Measurements from ENCODE around the gene ZRANB2. TPM values are rescaled to one million over a fixed set of nuclear protein-coding genes. Genes with fewer than 3 reads are reported as not detected.
A peak's percentile ranks its signal among the peaks of the same experiment; 100 is the strongest.

Gene ZRANB2
- total RNA-seq, 2 experiments from 2014 or later = 114 to 148 TPM

GRCh38 chr1:71088645-71089287 lies 7.9 kb upstream of the ZRANB2 start:
- H3K27me3 Mint-ChIP-seq = peaks cover 20% of the 10 kb centered on the region
- no peak overlapping the region for H3K4me3 Mint-ChIP-seq
- H3K9me3 Mint-ChIP-seq (ENCODE audit: low read depth) = no peaks in the 10 kb centered on the region
- CTCF ChIA-PET = no interaction called here
- no peak for DNase-seq
- H3K4me1 Mint-ChIP-seq = no peaks in the 10 kb centered on the region
- intact Hi-C loops (cut with DNase I, micrococcal nuclease) = no loop called here
- ATAC-seq = no peak
- POLR2A ChIA-PET = no interaction called here
- no peak overlapping the region for H3K27ac Mint-ChIP-seq
- H3K36me3 Mint-ChIP-seq (ENCODE audit: low read depth) = no peaks in the 10 kb centered on the region

- Mint-ChIP-seq H3K4me3 (no peak overlapping the region), H3K27me3 (peaks cover 23% of the 10 kb centered on the region), H3K4me1 (no peaks in the 10 kb centered on the region), H3K27ac (no peak overlapping the region), H3K9me3 (ENCODE audit: low read depth) (no peaks in the 10 kb centered on the region), H3K36me3 (ENCODE audit: low read depth) (no peaks in the 10 kb centered on the region)
- ChIA-PET POLR2A (no interaction called here), CTCF (interaction anchor here (0.7 to 1.0 kb wide), 2 partner anchors 31 to 38 kb away, joined by 3 read pairs; no protein-coding TSS in a partner anchor)
- DNase-seq (no peak), ATAC-seq (no peak)
- intact Hi-C loops (cut with DNase I, micrococcal nuclease) = no loop called here
Observed at GRCh38 chr1:71087713-71088112, 6.9 kb upstream of the ZRANB2 start.

- no peaks in the 10 kb centered on the region for H3K9me3 Mint-ChIP-seq (ENCODE audit: low read depth)
- ATAC-seq = no peak
- peaks cover 23% of the 10 kb centered on the region for H3K27me3 Mint-ChIP-seq
- ChIA-PET POLR2A (no interaction called here), CTCF (interaction anchor here (0.7 to 1.0 kb wide), 2 partner anchors 32 to 38 kb away, joined by 3 read pairs; no protein-coding TSS in a partner anchor)
- no peaks in the 10 kb centered on the region for H3K36me3 Mint-ChIP-seq (ENCODE audit: low read depth)
- no peak for DNase-seq
- peaks cover 1% of the 10 kb centered on the region for H3K4me1 Mint-ChIP-seq
- intact Hi-C loops (cut with DNase I, micrococcal nuclease) = no loop called here
- no peak overlapping the region for H3K27ac Mint-ChIP-seq
- no peak overlapping the region for H3K4me3 Mint-ChIP-seq
Observed at GRCh38 chr1:71087060-71087459, 6.2 kb upstream of the ZRANB2 start.

- CTCF ChIA-PET = no interaction called here
- intact Hi-C loops (cut with DNase I, micrococcal nuclease) = no loop called here
- Mint-ChIP-seq H3K4me1 (peaks cover 8% of the 10 kb centered on the region), H3K27me3 (peaks cover 23% of the 10 kb centered on the region), H3K27ac (no peak overlapping the region), H3K4me3 (no peak overlapping the region), H3K9me3 (ENCODE audit: low read depth) (no peaks in the 10 kb centered on the region), H3K36me3 (ENCODE audit: low read depth) (no peaks in the 10 kb centered on the region)
- no peak for DNase-seq
- POLR2A ChIA-PET = no interaction called here
- no peak for ATAC-seq
Observed at GRCh38 chr1:71086331-71086730, 5.5 kb upstream of the ZRANB2 start.

GRCh38 chr1:71083271-71083670 lies 2.4 kb upstream of the ZRANB2 start:
- no peak for ATAC-seq
- DNase-seq = no peak
- Mint-ChIP-seq H3K4me3 (no peak overlapping the region), H3K9me3 (ENCODE audit: low read depth) (no peaks in the 10 kb centered on the region), H3K27ac (no peak overlapping the region), H3K4me1 (peaks cover 15% of the 10 kb centered on the region), H3K27me3 (peaks cover 14% of the 10 kb centered on the region), H3K36me3 (ENCODE audit: low read depth) (peaks cover 10% of the 10 kb centered on the region)
- intact Hi-C loops (cut with DNase I, micrococcal nuclease) = loop anchor here in 1 of 2 experiments (5.0 kb wide), 1 partner anchor 1199 kb away; the partner anchor contains the start of gene NEGR1
- ChIA-PET POLR2A (no interaction called here), CTCF (interaction anchor here (0.7 to 0.8 kb wide), 2 partner anchors 10 to 638 kb away, joined by 3 read pairs; no protein-coding TSS in a partner anchor)

- Mint-ChIP-seq H3K27ac (peak overlapping the region; percentile 96), H3K4me3 (peak overlapping the region; percentile 99), H3K27me3 (peaks cover 14% of the 10 kb centered on the region), H3K36me3 (ENCODE audit: low read depth) (peaks cover 15% of the 10 kb centered on the region), H3K9me3 (ENCODE audit: low read depth) (no peaks in the 10 kb centered on the region), H3K4me1 (peaks cover 18% of the 10 kb centered on the region)
- intact Hi-C loops (cut with DNase I, micrococcal nuclease) = loop anchor here (1.0 to 5.0 kb wide), 6 partner anchors 671 to 1201 kb away; partner anchors contain the start of genes ANKRD13C (in 2 of the 2), CTH (in 2 of the 2), LRRC40 (in 2 of the 2) and NEGR1 (in 1 of the 2)
- CTCF ChIA-PET = interaction anchor here (0.6 to 1.8 kb wide), 6 partner anchors 9 to 1584 kb away, joined by 3 to 10 read pairs (median 4); no protein-coding TSS in a partner anchor
- POLR2A ChIA-PET = interaction anchor here (1.0 kb wide), 1 partner anchor 16 kb away, joined by 3 read pairs; no protein-coding TSS in a partner anchor
- peak; percentile 8 for DNase-seq
- ATAC-seq = no peak
Observed at GRCh38 chr1:71081697-71082080, 854 bp upstream of the ZRANB2 start.

GRCh38 chr1:71080230-71080738 lies 551 bp downstream of the ZRANB2 start:
- ChIA-PET CTCF (interaction anchor here (0.8 to 1.8 kb wide), 4 partner anchors 14 to 768 kb away, joined by 3 to 10 read pairs (median 4); no protein-coding TSS in a partner anchor), POLR2A (interaction anchor here (0.6 to 1.1 kb wide), 4 partner anchors 17 to 726 kb away, joined by 3 to 4 read pairs (median 3); partner anchors contain the start of gene ANKRD13C)
- ATAC-seq = peak; percentile 32
- Mint-ChIP-seq H3K36me3 (ENCODE audit: low read depth) (peaks cover 27% of the 10 kb centered on the region), H3K27ac (peak overlapping the region; percentile 96), H3K4me3 (peak overlapping the region; percentile 99), H3K27me3 (peaks cover 9% of the 10 kb centered on the region), H3K9me3 (ENCODE audit: low read depth) (no peaks in the 10 kb centered on the region), H3K4me1 (peaks cover 21% of the 10 kb centered on the region)
- peak; percentile 51 for DNase-seq
- intact Hi-C loops (cut with DNase I, micrococcal nuclease) = loop anchor here (2.0 to 5.0 kb wide), 3 partner anchors 669 to 1202 kb away; partner anchors contain the start of genes CTH (in 2 of the 2), ANKRD13C (in 1 of the 2) and NEGR1 (in 1 of the 2)

GRCh38 chr1:71074681-71075080 lies 6.2 kb downstream of the ZRANB2 start:
- no peak for ATAC-seq
- no peaks in the 10 kb centered on the region for H3K27me3 Mint-ChIP-seq
- no peaks in the 10 kb centered on the region for H3K9me3 Mint-ChIP-seq (ENCODE audit: low read depth)
- intact Hi-C loops (cut with DNase I, micrococcal nuclease) = no loop called here
- peaks cover 28% of the 10 kb centered on the region for H3K4me1 Mint-ChIP-seq
- no peak overlapping the region for H3K4me3 Mint-ChIP-seq
- H3K36me3 Mint-ChIP-seq (ENCODE audit: low read depth) = peaks cover 58% of the 10 kb centered on the region
- H3K27ac Mint-ChIP-seq = peak overlapping the region; percentile 34
- DNase-seq = no peak
- POLR2A ChIA-PET = no interaction called here
- CTCF ChIA-PET = interaction anchor here (0.8 to 2.6 kb wide), 4 partner anchors 8 to 27 kb away, joined by 3 to 12 read pairs (median 4); partner anchors contain the start of gene PTGER3

- Mint-ChIP-seq H3K27me3 (no peaks in the 10 kb centered on the region), H3K4me3 (no peak overlapping the region), H3K36me3 (ENCODE audit: low read depth) (peaks cover 60% of the 10 kb centered on the region), H3K9me3 (ENCODE audit: low read depth) (no peaks in the 10 kb centered on the region), H3K27ac (no peak overlapping the region), H3K4me1 (peaks cover 22% of the 10 kb centered on the region)
- DNase-seq (no peak), ATAC-seq (no peak)
- POLR2A ChIA-PET = no interaction called here
- intact Hi-C loops (cut with DNase I, micrococcal nuclease) = no loop called here
- CTCF ChIA-PET = interaction anchor here (1.2 to 1.5 kb wide), 2 partner anchors 9 to 14 kb away, joined by 3 to 7 read pairs; partner anchors contain the start of gene ZRANB2
Observed at GRCh38 chr1:71072273-71072672, 8.6 kb downstream of the ZRANB2 start.

GRCh38 chr1:71071720-71072119 lies 9.1 kb downstream of the ZRANB2 start:
- Mint-ChIP-seq H3K27ac (no peak overlapping the region), H3K36me3 (ENCODE audit: low read depth) (peaks cover 60% of the 10 kb centered on the region)
- no peak for DNase-seq

GRCh38 chr1:71068325-71069240 lies 12.3 kb downstream of the ZRANB2 start:
- CTCF ChIA-PET = no interaction called here
- Mint-ChIP-seq H3K36me3 (ENCODE audit: low read depth) (peaks cover 53% of the 10 kb centered on the region), H3K9me3 (ENCODE audit: low read depth) (no peaks in the 10 kb centered on the region), H3K4me3 (no peak overlapping the region), H3K27me3 (no peaks in the 10 kb centered on the region), H3K27ac (peak overlapping the region; percentile 51), H3K4me1 (peaks cover 5% of the 10 kb centered on the region)
- intact Hi-C loops (cut with DNase I, micrococcal nuclease) = no loop called here
- DNase-seq (no peak), ATAC-seq (peak; percentile 44)
- POLR2A ChIA-PET = no interaction called here

More at GRCh38 chr1:71071720-71072119, 9.1 kb downstream of the ZRANB2 start:
- no peaks in the 10 kb centered on the region for H3K9me3 Mint-ChIP-seq (ENCODE audit: low read depth)
- peaks cover 22% of the 10 kb centered on the region for H3K4me1 Mint-ChIP-seq
- CTCF ChIA-PET = no interaction called here
- POLR2A ChIA-PET = no interaction called here
- ATAC-seq = no peak
- H3K4me3 Mint-ChIP-seq = no peak overlapping the region
- H3K27me3 Mint-ChIP-seq = no peaks in the 10 kb centered on the region
- intact Hi-C loops (cut with DNase I, micrococcal nuclease) = no loop called here
